CD4-positive, alpha-beta T cell treated with Interleukin-15 for 4 hours (primary cell): ENCODE results near the gene ATP13A1.
"Not testable (repeated sequence)": the region's sequence is repeated elsewhere in the genome, so short reads cannot be mapped to it uniquely, and the experiment has no call there.

Experiments
- DNase-seq: peaks from one replicate; pipeline ENCODE4 v3.0.0-alpha.2; 2020; ENCODE audit warnings: low spot score

The ATP13A1 gene

DNA sequence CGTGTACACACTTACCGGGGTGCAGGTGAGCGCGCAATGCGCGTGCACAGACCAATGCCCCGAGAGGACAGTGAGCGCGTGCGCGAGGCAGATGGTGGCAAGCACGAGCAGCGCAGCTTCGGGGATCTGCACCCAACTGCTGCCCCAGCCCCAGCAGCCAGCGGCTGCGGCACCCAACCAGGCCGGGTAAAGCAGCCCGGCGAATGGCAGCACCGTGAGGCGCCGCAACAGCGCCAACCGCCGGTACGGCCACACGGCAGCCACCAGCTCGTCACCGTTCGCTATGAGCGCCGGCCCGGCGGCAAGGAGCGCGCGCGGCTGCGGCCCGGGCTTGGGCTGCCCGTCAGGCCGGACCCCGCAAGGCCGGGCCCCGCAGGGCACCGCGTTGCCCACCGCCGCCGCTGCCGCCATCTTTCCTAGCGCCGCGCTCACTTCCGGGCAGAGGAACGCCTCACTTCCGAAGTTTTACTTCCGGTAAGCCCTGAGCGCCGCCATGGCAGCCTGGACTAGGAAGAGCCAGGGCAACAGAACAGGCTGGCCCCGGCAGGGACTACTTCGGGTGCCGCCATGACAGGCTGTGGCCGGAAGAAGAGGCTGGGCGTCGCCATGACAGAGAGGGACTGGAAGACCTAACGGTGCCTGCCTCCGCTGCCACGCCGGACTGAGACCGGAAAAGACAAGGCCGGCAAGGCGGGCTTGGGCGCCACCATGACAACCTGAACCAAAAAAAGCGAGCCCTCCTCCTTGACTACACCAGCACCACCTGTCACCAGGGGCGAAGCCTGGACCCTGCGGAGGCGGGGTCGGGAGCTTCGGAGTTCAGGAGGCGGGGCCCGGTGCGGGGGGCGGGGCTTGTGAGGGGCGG is at the start of gene ATP13A1:
ATP13A1 (minus strand) TSS at position 421 of the 865 bp plus-strand sequence; CDS start at position 411, 10 bp downstream.
- peak; percentile 97 for DNase-seq

DNA sequence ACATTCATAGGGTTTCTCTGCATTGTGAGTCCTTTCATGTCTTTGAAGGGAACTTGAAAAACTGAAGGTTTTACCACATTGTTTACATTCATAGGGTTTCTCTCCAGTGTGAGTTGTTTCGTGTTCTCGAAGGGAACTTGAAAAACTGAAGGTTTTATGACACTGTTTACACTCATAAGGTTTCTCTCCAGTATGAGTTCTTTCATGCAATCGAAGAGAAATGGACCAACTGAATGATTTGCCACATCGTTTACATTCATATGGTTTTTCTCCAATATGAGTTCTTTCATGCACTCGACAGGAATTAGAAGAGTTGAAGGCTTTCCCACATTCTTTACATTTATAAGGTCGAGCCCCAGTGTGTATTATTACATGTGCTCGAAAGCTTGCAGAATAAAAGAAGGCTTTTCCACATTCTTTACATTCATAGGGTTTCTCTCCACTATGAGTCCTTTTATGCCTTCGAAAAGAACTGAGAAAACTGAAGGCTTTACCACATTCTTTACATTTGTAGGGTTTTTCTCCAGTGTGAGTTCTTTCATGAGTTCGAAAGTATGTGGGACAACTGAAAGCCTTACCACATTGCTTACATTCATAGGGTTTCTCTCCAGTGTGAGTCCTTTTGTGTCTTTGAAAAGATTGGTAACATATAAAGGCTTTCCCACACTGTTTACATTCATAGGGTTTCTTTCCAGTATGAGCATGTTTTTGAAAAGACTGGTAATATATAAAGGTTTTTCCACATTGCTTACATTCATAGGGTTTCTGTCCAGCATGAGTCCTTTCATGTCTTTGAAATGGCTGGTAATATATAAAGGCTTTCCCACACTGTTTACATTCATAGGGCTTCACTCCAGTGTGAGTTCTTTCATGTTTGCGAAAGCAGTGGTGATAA is 48.7 kb upstream of the ATP13A1 start:
- DNase-seq, result no peak

DNA sequence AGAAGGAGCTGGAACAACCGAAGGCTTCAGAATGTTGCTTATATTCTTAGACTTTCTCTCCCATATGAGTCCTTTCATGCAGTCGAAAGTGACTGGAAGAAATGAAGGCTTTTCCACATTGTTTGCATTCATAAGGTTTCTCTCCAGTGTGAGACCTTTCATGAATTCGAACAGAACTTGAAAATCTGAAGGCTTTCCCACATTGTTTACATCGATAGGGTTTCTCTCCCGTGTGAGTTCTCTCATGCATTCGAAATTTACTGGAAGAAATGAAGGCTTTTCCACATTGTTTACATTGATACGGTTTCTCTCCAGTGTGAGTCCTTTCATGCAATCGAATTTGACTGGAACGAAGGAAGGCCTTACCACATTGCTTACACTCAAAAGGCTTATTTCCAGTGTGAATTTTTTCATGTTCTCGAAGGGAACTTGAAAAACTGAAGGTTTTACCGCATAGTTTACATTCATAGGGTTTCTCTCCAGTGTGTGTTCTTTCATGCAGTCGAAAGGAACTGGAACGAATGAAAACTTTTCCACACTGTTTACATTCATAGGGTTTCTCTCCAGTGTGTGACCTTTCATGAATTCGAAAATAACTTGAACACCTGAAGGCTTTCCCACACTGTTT is 47.9 kb upstream of the ATP13A1 start:
- DNase-seq, result no peak

DNA sequence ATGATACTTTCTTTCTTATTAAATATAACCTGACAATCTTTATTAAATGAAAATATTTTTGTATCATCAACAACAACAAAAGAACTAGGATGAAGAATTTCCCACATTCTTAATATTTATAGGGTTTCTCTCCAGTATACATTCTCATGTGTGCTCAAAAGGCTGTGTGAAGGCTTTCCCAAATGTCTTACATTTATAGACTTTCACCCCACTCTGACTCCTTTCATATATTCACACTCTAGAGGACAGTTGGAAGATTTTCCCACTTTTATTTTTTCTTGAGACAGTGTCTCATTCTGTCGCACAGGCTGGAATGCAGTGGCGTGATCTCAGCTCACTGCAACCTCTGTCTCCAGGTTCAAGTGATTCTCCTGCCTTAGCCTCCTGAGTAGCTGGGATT is 47.0 kb upstream of the ATP13A1 start:
- DNase-seq, result no peak

DNA sequence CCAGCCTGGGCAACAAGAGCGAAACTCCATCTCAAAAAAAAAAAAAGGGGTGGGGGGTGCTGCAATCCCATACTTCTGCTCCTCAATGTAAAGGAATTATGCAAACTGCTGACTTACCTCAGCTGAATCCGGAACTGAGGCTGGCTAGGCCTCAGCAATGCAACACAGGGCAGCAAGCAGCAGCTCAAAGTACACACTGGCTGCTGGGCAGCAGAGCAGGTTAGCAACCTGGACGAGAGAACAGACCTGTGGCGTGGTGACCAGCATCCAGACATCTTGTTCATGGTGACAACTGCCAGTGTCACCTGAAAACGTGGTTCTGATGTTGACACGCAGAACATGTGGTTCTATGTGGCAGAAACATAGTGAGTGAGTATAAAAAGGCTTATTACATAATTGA is 41.4 kb upstream of the ATP13A1 start:
- DNase-seq, result no peak

DNA sequence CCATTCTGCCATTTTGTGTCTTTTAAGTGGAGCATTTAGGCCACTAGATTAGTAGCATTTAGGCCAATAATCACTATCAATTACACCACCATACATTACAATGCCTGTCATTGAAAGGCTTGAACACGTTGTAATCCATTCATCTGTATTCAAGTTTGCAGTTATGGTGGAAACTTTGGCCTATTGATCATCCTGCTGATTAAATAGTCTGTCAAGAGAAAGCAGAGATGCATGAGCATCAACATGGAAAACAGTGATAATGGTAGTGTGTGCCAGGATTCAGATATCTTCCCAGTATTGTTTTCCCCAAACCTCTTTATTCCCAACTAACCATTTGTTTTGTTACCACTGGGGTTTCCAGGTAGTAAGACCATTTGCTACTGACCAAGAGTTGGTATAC is 37.0 kb upstream of the ATP13A1 start:
- not testable (repeated sequence) for DNase-seq

DNA sequence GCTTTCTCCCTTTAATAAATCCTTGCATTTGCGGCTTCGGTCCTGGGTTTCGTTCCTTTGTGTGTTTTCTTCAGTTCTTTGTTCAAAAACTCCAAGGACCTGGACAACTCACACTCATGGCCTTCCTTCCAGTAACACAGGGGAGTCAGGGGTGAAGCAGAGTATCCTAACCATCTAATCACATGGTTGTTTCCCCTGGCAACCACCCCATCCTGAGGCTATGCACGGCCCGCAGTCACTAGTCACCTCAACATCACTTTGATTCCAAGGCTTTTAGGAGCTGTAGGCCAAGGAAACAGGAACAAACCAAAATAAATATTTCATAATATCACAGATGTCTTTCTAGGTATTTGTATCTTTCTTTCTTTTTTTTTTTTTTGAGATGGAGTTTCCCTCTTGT is 34.1 kb upstream of the ATP13A1 start:
- no peak for DNase-seq

DNA sequence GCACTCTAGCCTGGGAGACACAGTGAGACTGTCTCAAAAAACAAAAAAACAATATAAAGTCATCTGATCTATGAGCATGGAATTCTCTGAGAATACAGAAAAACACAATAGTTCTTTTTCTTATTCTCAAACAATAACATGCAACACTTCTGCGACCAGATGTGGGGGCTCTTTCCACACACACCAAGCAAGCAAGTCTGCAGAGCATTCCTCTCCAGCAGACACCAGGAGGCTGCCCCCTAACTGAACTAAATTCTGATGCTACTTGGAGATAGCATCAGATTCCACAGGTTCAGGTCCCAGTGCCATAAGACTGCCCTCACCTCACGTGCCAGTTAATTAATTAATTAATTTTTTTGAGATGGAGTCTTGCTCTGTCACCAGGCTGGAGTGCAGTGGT is 32.9 kb upstream of the ATP13A1 start:
- DNase-seq, result no peak

DNA sequence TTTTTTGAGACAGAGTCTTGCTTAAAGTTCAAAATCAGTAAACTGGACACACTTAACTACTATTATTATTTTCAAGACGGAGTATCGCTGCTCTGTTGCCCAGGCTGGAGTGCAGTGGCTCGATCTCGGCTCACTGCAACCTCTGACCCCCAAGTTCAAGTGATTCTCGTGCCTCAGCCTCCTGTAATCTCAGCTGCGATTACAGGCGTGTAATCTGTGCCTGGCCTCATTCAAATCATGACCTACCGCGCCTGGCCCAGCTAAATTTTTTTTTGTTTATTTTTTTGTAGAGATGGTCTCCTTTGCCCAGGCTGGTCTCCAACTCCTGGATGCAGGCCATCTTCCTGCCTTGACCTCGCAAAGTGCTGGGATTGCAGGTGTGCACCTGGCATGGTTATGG is 28.2 kb upstream of the ATP13A1 start:
- DNase-seq, result no peak

DNA sequence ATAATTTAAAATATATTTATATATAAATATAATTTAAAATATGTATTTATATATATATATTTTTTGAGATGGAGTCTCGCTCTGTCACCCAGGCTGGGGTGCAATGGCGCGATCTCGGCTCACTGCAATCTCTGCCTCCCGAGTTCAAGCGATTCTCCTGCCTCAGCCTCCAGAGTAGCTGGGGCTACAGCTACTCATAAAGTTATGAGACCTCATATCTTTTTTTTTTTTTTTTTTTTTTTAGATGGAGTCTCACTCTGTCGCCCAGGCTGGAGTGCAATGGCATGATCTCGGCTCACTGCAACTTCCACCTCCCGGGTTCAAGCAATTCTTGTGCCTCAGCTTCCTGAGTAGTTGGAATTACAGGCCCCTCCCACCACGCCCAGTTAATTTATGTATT is 25.5 kb upstream of the ATP13A1 start:
- not testable (repeated sequence) for DNase-seq

DNA sequence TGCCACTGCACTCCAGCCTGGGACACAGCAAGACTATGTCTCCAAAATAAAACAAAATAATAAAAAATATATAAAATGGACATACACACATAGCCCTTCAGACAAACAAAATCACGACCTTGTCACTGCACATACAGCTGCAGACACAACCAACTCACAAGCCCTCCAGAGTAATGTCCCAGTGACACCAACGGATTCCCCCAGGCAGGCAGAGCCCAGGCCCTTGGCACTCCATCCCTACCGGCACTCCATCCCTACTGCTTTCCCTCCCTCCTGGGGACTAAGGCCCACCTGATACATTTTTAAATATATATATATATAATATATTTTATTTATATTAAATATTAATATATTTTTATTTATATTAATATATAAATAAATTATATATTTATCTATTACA is 23.6 kb upstream of the ATP13A1 start:
- DNase-seq, result no peak

DNA sequence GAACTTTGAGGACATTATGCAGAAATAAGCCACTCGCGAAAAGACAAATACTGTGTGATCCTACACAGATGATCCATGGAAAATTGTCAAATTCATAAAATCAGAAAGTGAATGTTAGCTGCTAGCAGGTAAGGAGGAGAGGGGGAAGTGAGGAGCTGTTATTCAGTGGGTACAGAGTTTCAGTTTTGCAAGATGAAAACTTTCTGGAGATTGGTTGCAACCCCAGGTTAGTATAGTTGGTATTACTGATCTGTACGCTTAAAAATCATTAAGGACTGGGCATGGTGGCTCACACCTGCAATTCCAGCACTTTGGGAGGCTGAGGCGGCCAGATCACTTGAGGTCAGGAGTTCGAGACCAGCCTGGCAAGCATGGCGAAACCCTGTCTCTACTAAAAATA is 23.1 kb upstream of the ATP13A1 start:
- no peak for DNase-seq

DNA sequence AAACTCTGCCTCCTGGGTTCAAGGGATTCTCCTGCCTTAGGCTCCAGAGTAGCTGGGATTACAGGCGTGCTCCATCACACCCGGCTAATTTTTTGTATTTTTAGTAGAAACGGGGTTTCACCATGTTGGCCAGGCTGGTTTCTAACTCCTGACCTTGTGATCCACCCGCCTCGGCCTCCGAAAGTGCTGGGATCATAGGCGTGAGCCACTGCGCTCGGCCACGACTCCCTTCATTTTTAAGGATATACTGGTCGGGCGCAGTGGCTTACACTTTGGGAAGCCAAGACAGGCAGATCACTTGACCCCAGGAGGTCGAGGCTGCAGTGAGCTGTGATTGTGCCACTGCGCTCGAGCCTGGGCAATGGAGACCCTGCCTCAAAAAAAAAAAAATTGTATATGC is 22.6 kb upstream of the ATP13A1 start:
- not testable (repeated sequence) for DNase-seq

DNA sequence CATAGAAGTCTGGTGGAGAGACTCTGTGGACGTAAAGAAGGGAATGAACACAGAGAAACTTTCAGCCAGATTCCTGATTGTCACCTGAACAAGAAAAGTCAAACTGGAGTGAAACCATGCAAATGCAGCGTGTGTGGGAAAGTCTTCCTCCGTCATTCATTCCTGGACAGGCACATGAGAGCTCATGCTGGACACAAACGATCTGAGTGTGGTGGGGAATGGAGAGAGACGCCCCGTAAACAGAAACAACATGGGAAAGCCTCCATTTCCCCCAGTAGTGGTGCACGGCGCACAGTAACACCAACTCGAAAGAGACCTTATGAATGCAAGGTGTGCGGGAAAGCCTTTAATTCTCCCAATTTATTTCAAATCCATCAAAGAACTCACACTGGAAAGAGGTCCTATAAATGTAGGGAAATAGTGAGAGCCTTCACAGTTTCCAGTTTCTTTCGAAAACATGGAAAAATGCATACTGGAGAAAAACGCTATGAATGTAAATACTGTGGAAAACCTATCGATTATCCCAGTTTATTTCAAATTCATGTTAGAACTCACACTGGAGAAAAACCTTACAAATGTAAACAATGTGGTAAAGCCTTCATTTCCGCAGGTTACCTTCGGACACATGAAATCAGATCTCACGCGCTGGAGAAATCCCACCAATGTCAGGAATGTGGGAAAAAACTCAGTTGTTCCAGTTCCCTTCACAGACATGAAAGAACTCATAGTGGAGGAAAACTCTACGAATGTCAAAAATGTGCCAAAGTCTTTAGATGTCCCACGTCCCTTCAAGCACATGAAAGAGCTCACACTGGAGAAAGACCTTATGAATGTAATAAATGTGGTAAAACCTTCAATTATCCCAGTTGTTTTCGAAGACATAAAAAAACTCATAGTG is 15.9 kb upstream of the ATP13A1 start:
- DNase-seq, result no peak

DNA sequence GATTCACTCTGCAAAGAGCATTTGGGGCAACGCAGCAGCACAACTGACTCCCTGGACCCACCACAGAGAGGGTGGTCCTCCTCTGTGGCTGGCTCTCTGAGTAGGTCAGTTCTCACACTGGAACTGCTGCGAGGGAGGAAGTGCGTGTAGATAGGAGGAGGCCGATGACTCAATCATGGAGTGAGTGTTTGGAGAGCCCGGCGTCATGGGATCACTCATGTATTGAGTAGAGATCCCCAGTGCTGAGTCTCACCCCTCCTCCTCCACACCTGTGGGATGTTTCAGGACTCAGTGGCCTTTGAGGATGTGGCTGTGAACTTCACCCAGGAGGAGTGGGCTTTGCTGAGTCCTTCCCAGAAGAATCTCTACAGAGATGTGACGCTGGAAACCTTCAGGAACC is 14.1 kb upstream of the ATP13A1 start:
- no peak for DNase-seq

DNA sequence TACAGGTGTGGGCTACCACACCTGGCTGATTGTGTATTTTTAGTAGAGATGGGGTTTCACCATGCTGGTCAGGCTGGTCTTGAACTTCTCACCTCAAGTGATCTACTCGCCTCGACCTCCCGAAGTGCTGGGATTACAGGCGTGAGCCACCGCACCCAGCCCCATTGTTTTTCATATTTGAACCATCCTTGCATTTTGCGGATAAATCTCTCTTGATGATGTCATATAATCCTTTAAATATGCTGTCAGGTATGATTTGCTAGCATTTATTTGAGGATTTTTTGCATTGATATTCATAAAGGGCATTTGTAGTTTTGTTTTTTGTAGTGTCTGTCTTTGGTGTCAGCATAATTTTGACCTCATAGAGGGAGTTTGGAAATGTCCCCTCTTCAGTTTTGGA is 10.8 kb upstream of the ATP13A1 start:
- no peak for DNase-seq

DNA sequence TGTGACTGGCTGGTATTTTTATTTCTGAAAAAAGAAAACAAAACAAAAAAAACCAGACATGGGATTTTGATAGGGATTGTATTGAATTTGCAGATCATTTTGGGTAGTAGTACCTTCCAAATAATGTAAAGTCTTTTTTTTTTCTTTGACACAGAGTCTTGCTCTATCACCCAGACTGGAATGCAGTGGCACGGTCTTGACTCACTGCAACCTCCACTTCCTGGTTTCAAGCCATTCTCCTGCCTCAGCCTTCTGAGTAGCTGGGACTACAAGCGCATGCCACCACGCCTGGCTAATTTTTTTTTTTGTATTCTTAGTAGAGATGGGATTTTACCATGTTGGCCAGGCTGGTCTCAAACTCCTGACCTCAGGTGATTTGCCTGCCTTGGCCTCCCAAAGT is 9.3 kb upstream of the ATP13A1 start:
- DNase-seq, result no peak

DNA sequence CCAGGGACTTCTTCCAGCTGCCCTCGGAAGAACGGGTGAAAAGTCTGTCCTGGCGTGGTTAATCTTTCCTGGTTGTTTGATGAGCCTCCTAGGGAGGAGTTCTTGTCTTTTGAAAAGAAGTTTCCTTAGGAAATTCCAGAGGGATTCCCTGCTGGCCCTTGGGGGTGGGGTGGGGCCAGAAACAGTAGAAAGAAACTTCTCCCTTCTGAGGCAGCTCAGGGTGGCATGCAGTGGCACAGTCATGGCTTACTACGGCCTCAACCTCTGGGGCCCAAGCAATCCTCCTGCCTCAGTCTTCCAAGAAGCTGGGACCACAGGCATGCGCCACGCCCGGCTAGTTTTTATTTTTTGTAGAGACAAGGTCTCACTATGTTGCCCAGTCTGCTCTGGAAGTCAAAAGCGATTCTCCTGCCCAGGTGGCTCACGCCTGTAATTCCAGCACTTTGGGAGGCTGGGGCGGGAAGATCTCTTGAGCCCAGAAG is 6.6 kb upstream of the ATP13A1 start:
- DNase-seq, result peak; percentile 30

DNA sequence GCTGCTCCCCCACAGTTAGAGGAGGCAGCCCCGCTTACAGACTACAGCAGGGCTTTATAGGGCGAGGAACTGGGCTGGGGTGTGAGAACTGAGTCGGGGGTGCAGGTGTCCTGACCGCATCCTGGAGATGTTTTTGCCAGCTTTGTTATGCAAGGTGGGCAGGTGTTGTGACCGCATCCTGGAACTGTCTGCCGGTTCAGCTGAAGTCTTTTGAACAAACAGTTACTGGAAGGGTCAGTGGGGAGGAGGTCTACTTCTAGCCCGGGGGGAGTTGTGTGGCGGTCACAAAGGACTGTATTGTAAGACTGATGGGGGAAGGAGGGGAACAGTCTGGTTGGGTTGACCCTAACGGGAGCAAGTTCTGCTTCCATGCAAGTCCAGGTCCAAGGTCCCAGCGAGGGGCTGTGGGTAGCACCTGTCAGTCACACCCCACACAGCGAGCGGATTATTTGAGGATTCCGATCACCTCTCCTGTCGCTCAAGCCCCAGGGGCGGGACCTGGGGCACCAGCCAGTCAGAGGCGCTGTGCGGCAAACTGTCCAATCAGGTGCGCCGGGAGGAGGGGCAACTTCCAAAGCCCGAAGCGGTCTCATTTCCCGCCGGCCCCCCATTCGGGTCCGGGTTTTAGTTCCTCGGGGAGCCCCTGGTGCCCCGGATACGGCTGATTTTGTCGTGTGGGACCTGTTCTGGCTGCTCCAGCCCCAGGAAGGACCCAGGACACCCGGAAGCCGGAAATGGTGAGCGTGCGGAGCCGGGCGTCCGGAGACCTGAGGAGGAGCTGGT is 4.9 kb upstream of the ATP13A1 start, which contains the start of gene ZNF101:
ZNF101 (plus strand) TSS at position 610 of the 783 bp plus-strand sequence; CDS start at position 735, 125 bp downstream.
- DNase-seq, result peak; percentile 95

DNA sequence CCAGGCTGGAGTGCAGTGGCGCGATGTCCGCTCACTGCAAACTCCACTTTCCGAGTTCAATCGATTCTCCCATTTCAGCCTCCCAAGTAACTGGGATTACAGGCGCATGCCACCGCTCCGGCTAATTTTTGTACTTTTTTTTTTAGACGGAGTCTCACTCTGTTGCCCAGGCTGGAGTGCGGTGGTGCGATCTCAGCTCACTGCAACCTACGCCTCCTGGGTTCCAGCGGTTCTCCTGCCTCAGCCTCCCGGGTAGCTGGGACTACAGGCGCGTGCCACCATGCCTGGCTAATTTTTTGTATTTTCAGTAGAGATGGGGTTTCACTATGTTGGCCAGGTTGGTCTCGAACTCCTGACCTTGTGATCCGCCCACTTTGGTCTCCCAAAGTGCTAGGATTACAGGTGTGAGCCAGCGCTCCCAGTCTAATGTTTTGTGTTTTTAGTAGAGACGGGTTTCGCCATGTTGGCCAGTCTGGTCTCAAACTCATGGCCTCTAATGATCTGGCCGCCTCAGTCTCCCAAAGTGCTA is 2.0 kb upstream of the ATP13A1 start:
- DNase-seq, result not testable (repeated sequence)
